Mesothelial cell of epicardium (in vitro differentiated cells): ENCODE data around the gene CCNL1. TPM values are rescaled to one million over a fixed set of nuclear protein-coding genes. Genes with fewer than 3 reads are reported as not detected.

Source experiments
- DNase-seq, 2 experiments: peaks; one replicate each; pipeline ENCODE4 v3.0.0; 2021; ENCODE audit warnings: low spot score in 2 of 2; ENCODE audit not compliant: unreplicated experiment in 2 of 2
- H3K27ac Mint-ChIP-seq: 2 replicates; pipeline ENCODE4 v1.8.0; 2021; ENCODE audit warnings: mixed read lengths
- H3K27me3 Mint-ChIP-seq: 2 replicates; pipeline ENCODE4 v1.8.0; 2021; ENCODE audit warnings: low read depth, mixed read lengths
- H3K36me3 Mint-ChIP-seq: 2 replicates; pipeline ENCODE4 v1.8.0; 2021; ENCODE audit warnings: mixed read lengths
- H3K4me1 Mint-ChIP-seq: 2 replicates; pipeline ENCODE4 v1.8.0; 2021; ENCODE audit warnings: mixed read lengths
- H3K4me3 Mint-ChIP-seq: 2 replicates; pipeline ENCODE4 v1.8.0; 2021; ENCODE audit warnings: mild to moderate bottlenecking, moderate library complexity, mixed read lengths
- H3K9me3 Mint-ChIP-seq: 2 replicates; pipeline ENCODE4 v1.8.0; 2021; ENCODE audit warnings: mixed read lengths
- total RNA-seq: library from RNA; stranded (reverse); gene quantifications from 3 replicates; pipeline ENCODE4 v1.2.1, GENCODE V29; 2021
- TF ChIP-seq, protein P1 (sequence below): fragments of 200-600 bp; sonication (generic); IDR thresholded peaks from one replicate; pipeline ENCODE4 v1.5.0; 2021; ENCODE audit warnings: antibody characterized with exemption; ENCODE audit not compliant: unreplicated experiment

CCNL1 gene
- total RNA-seq, 1 donor from 2014 or later: 276 TPM

DNA sequence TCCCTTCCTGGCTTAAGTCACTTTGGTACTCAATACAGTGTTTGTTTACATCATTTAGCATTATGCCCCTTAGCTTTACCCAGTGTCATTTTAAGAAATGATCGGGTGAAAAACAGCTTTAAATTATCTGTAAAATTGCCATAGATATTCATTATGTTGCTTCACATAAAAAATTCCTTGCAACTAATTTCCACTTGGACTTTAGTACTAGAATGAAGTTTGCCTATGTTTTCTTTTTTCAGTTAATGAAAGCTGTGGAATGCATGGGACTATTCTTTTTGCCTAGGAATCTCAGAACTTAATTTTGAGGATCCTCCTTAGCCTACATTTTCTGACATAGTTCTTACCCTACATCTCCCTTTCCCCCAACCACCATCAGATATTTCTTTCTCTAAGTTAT, 38.4 kb downstream of the CCNL1 start:
- H3K9me3 Mint-ChIP-seq: peaks cover 4% of the 10 kb centered on the region
- DNase-seq: no peak
- TF ChIP-seq, protein P1, sequence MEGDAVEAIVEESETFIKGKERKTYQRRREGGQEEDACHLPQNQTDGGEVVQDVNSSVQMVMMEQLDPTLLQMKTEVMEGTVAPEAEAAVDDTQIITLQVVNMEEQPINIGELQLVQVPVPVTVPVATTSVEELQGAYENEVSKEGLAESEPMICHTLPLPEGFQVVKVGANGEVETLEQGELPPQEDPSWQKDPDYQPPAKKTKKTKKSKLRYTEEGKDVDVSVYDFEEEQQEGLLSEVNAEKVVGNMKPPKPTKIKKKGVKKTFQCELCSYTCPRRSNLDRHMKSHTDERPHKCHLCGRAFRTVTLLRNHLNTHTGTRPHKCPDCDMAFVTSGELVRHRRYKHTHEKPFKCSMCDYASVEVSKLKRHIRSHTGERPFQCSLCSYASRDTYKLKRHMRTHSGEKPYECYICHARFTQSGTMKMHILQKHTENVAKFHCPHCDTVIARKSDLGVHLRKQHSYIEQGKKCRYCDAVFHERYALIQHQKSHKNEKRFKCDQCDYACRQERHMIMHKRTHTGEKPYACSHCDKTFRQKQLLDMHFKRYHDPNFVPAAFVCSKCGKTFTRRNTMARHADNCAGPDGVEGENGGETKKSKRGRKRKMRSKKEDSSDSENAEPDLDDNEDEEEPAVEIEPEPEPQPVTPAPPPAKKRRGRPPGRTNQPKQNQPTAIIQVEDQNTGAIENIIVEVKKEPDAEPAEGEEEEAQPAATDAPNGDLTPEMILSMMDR: no peak
- H3K4me1 Mint-ChIP-seq: peaks cover 19% of the 10 kb centered on the region
- no peaks in the 10 kb centered on the region for H3K27me3 Mint-ChIP-seq
- peak overlapping the region; percentile 48 for H3K27ac Mint-ChIP-seq
- no peak overlapping the region for H3K4me3 Mint-ChIP-seq
- H3K36me3 Mint-ChIP-seq: no peaks in the 10 kb centered on the region

DNA sequence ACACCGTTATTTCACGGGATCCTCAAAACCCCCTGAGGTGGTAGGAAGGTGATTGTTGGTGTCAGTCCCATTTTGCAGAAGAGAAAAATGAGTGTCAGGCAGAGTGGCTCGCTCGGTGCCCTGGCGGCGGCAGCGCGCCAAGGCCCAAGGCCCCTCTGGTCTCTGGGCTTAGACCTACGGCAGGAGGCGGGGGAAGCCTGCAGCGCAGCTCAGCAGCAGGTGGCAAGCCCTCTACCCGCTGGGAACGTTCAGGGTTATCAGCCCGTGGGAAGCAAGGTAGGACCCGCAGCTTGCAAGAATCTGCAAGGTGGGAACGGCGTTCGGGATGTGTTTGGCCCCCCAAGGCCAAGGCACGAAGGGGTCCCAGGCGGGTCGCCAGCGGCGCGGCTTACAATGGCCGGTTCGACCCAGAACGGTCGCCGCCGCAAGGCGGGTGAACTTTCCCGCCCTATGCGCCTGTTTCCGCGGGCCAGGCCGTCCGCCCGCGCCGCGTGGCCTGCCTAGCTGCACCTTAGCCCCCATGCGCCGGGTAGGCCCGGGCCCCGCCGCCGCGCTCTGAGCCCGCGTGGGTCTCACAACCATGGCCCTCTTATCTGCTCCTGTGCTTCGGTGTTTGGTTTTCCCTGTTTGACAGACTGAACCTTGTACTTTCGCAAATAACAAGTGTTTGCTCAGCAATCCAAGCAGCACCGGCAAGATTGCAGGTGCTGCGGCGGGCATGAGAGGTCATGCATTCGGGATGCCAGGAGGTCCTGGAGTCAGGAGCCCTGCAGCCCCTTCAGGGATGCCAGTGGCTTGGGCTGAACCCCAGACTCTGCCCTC, 39.7 kb downstream of the CCNL1 start:
- peaks cover 16% of the 10 kb centered on the region for H3K4me1 Mint-ChIP-seq
- peaks cover 4% of the 10 kb centered on the region for H3K9me3 Mint-ChIP-seq
- H3K27me3 Mint-ChIP-seq: no peaks in the 10 kb centered on the region
- no peaks in the 10 kb centered on the region for H3K36me3 Mint-ChIP-seq
- TF ChIP-seq, protein P1: no peak
- no peak for DNase-seq
- no peak overlapping the region for H3K4me3 Mint-ChIP-seq
- H3K27ac Mint-ChIP-seq: no peak overlapping the region

DNA sequence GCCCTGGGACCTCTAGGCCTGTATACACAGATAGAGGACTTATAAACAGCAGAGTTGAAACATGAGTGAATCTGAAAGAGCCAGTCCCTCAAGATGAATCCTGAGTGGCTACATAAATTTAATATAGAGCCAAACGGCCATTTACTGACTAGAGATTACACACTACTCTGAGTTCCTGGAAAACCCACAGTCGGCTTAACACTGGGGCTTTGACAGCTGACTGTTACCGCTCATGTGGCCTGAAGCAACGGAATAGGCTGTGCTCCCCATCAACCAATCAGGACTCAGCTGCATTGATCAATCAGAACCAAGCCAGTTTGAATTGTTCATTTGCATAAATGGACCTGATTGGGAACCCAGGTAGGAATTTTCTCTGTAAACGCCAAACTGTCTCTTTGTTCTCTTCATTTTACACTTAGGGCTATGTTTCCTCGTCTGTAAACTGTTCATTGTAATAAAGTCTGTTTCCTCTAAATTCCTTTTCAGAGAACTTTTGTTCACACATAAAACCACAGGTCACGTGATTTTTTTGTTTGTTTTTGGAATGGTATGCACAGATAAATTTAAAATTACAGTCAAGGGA, 40.5 kb downstream of the CCNL1 start:
- Mint-ChIP-seq H3K27me3 (no peaks in the 10 kb centered on the region), H3K27ac (no peak overlapping the region), H3K36me3 (no peaks in the 10 kb centered on the region), H3K4me3 (no peak overlapping the region), H3K9me3 (peaks cover 4% of the 10 kb centered on the region), H3K4me1 (peaks cover 17% of the 10 kb centered on the region)
- DNase-seq: no peak
- TF ChIP-seq, protein P1: no peak

- Mint-ChIP-seq H3K9me3 (peaks cover 4% of the 10 kb centered on the region), H3K27me3 (no peaks in the 10 kb centered on the region), H3K27ac (no peak overlapping the region), H3K4me3 (no peak overlapping the region), H3K36me3 (no peaks in the 10 kb centered on the region), H3K4me1 (peaks cover 17% of the 10 kb centered on the region)
- DNase-seq: no peak
- TF ChIP-seq, protein P1: no peak
These were observed 41.9 kb downstream of the CCNL1 start for GRCh38 chr3:157117875-157118654.

DNA sequence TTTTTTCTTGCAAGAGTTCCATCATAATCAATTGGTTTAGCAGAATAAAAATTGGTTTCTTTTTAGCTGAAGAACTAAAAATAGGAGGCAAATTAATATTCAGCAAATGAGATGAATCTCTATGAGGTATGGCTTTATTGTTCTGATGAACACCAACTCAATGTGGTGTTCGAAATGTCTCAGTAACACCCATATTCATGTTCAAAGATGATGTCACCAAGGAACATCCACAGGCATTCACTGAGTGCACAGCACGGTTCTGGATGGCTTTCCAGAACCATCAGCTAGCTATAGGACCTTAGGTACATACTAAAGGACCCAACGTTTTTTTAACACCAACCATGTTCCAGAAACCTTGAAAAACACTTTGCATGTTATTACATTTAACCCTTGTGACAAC, 42.7 kb downstream of the CCNL1 start:
- Mint-ChIP-seq H3K27ac (no peak overlapping the region), H3K9me3 (peaks cover 4% of the 10 kb centered on the region), H3K4me3 (no peak overlapping the region), H3K36me3 (no peaks in the 10 kb centered on the region), H3K4me1 (peaks cover 15% of the 10 kb centered on the region), H3K27me3 (no peaks in the 10 kb centered on the region)
- no peak for DNase-seq
- TF ChIP-seq, protein P1: no peak
